Neural progenitor cell (in vitro differentiated cells): ENCODE data around the gene RASL11B. TPM values are rescaled to one million over a fixed set of nuclear protein-coding genes. Genes with fewer than 3 reads are reported as not detected.

Experiments used
- DNase-seq: peaks from one replicate; pipeline ENCODE4 v3.0.0-alpha.2; 2016; ENCODE audit warnings: low spot score
- H2AFZ ChIP-seq: fragments of 200-600 bp; sonication (generic); replicated peaks from 2 replicates; pipeline ENCODE4 v1.6.1; 2016; ENCODE audit warnings: antibody characterized with exemption
- H3F3A ChIP-seq: fragments of 200-600 bp; sonication (generic); 2 replicates; pipeline ENCODE4 v1.6.1; 2016; ENCODE audit warnings: antibody characterized with exemption, low read depth
- H3K27ac ChIP-seq: fragments of 200-600 bp; sonication (generic); 2 replicates; pipeline ENCODE4 v1.5.1; 2016; ENCODE audit warnings: mild to moderate bottlenecking
- H3K27me3 ChIP-seq: fragments of 200-600 bp; sonication (generic); 2 replicates; pipeline ENCODE4 v1.6.1; 2016; ENCODE audit warnings: mild to moderate bottlenecking, moderate library complexity
- H3K36me3 ChIP-seq: fragments of 200-600 bp; sonication (generic); 2 replicates; pipeline ENCODE4 v1.5.1; 2016
- H3K4me1 ChIP-seq: fragments of 200-600 bp; sonication (generic); 2 replicates; pipeline ENCODE4 v1.6.1; 2016; ENCODE audit warnings: mixed run types
- H3K4me2 ChIP-seq: fragments of 200-600 bp; sonication (generic); 2 replicates; pipeline ENCODE4 v1.6.1; 2016
- H3K4me3 ChIP-seq: fragments of 200-600 bp; sonication (generic); 2 replicates; pipeline ENCODE4 v1.5.1; 2016
- H3K79me2 ChIP-seq: fragments of 200-600 bp; sonication (generic); 2 replicates; pipeline ENCODE4 v1.6.1; 2016; ENCODE audit warnings: low read depth
- H3K9ac ChIP-seq: fragments of 200-600 bp; sonication (generic); 2 replicates; pipeline ENCODE4 v1.6.1; 2016
- H3K9me3 ChIP-seq: fragments of 200-600 bp; sonication (generic); 2 replicates; pipeline ENCODE4 v1.5.1; 2016; ENCODE audit warnings: low read depth
- H4K20me1 ChIP-seq: fragments of 200-600 bp; sonication (generic); 2 replicates; pipeline ENCODE4 v1.6.1; 2016; ENCODE audit warnings: low read depth
- H3K27ac Mint-ChIP-seq: 3 replicates; pipeline ENCODE4 v1.8.0; 2021; ENCODE audit warnings: mixed read lengths
- H3K27me3 Mint-ChIP-seq: 2 replicates; pipeline ENCODE4 v1.8.0; 2022; ENCODE audit warnings: low read depth, mild to moderate bottlenecking, inconsistent platforms, moderate library complexity, mixed read lengths; ENCODE audit not compliant: insufficient read depth
- H3K36me3 Mint-ChIP-seq: 3 replicates; pipeline ENCODE4 v1.8.0; 2021; ENCODE audit warnings: mixed read lengths
- H3K4me1 Mint-ChIP-seq: 3 replicates; pipeline ENCODE4 v1.8.0; 2021; ENCODE audit warnings: mixed read lengths
- H3K4me3 Mint-ChIP-seq: 3 replicates; pipeline ENCODE4 v1.8.0; 2021; ENCODE audit warnings: mild to moderate bottlenecking, moderate library complexity, mixed read lengths
- H3K9me3 Mint-ChIP-seq: 3 replicates; pipeline ENCODE4 v1.8.0; 2020; ENCODE audit warnings: mixed read lengths
- CTCF ChIP-seq: fragments of 200-600 bp; sonication (generic); IDR thresholded peaks from 2 replicates; pipeline ENCODE4 v1.5.1; 2017; ENCODE audit warnings: antibody characterized with exemption, mild to moderate bottlenecking
- EZH2 ChIP-seq: fragments of 200-600 bp; sonication (generic); IDR thresholded peaks from 2 replicates; pipeline ENCODE4 v1.6.1; 2017; ENCODE audit warnings: antibody characterized with exemption, mild to moderate bottlenecking, moderate library complexity
- EZH2phosphoT487 ChIP-seq: fragments of 200-600 bp; sonication (generic); IDR thresholded peaks from 2 replicates; pipeline ENCODE4 v1.6.1; 2017; ENCODE audit warnings: antibody characterized with exemption
- total RNA-seq: library from RNA; depleted of rRNA; stranded (reverse); fragments of >200 nt; gene quantifications from 2 replicates; pipeline ENCODE4 v1.2.3, GENCODE V29; 2015; ENCODE audit warnings: low replicate concordance

The RASL11B gene
- total RNA-seq, 1 donor from 2014 or later: 10.1 TPM

- H3K4me3 Mint-ChIP-seq: no peak overlapping the region
- H3K27me3 ChIP-seq: no peaks in the 10 kb centered on the region
- peaks cover 6% of the 10 kb centered on the region for H3K4me1 ChIP-seq
- H3K36me3 ChIP-seq: no peaks in the 10 kb centered on the region
- peaks cover 4% of the 10 kb centered on the region for H3K27me3 Mint-ChIP-seq
- DNase-seq: no peak
- H3K9ac ChIP-seq: no peak overlapping the region
- peaks cover 27% of the 10 kb centered on the region for H3K4me1 Mint-ChIP-seq
- no peak overlapping the region for H2AFZ ChIP-seq
- H3K79me2 ChIP-seq: no peaks in the 10 kb centered on the region
- no peaks in the 10 kb centered on the region for H3K36me3 Mint-ChIP-seq
- TF ChIP-seq CTCF: no peak
- no peak for TF ChIP-seq EZH2phosphoT487
- no peak for TF ChIP-seq EZH2
- H3F3A ChIP-seq: no peaks in the 10 kb centered on the region
- no peak overlapping the region for H3K27ac Mint-ChIP-seq
- H3K9me3 Mint-ChIP-seq: no peaks in the 10 kb centered on the region
- H4K20me1 ChIP-seq: no peaks in the 10 kb centered on the region
- no peak overlapping the region for H3K27ac ChIP-seq
- H3K4me2 ChIP-seq: no peak overlapping the region
- no peaks in the 10 kb centered on the region for H3K9me3 ChIP-seq
- H3K4me3 ChIP-seq: no peak overlapping the region
Observed at GRCh38 chr4:52850406-52851124, 11.6 kb upstream of the RASL11B start.

- no peak for DNase-seq
- Histone ChIP-seq H4K20me1 (no peaks in the 10 kb centered on the region), H3K27me3 (no peaks in the 10 kb centered on the region), H3K9ac (no peak overlapping the region), H3K27ac (no peak overlapping the region), H3K9me3 (no peaks in the 10 kb centered on the region), H3F3A (no peaks in the 10 kb centered on the region), H3K4me2 (no peak overlapping the region), H3K4me1 (peaks cover 6% of the 10 kb centered on the region), H3K79me2 (no peaks in the 10 kb centered on the region), H2AFZ (no peak overlapping the region), H3K36me3 (no peaks in the 10 kb centered on the region), H3K4me3 (no peak overlapping the region)
- peaks cover 3% of the 10 kb centered on the region for H3K9me3 Mint-ChIP-seq
- H3K4me1 Mint-ChIP-seq: peaks cover 36% of the 10 kb centered on the region
- peak overlapping the region; percentile 32 for H3K27ac Mint-ChIP-seq
- TF ChIP-seq CTCF (no peak), EZH2 (no peak), EZH2phosphoT487 (no peak)
- no peaks in the 10 kb centered on the region for H3K36me3 Mint-ChIP-seq
- H3K27me3 Mint-ChIP-seq: peaks cover 4% of the 10 kb centered on the region
- no peak overlapping the region for H3K4me3 Mint-ChIP-seq
Observed at GRCh38 chr4:52852041-52852440, 10.1 kb upstream of the RASL11B start.

GRCh38 chr4:52852711-52853110, 9.4 kb upstream of the RASL11B start:
- H3F3A ChIP-seq: no peaks in the 10 kb centered on the region
- no peaks in the 10 kb centered on the region for H3K9me3 ChIP-seq
- peaks cover 6% of the 10 kb centered on the region for H3K4me1 ChIP-seq
- no peaks in the 10 kb centered on the region for H3K27me3 ChIP-seq
- H3K36me3 ChIP-seq: no peaks in the 10 kb centered on the region
- no peaks in the 10 kb centered on the region for H4K20me1 ChIP-seq
- H3K4me2 ChIP-seq: no peak overlapping the region
- Mint-ChIP-seq H3K4me1 (peaks cover 36% of the 10 kb centered on the region), H3K36me3 (no peaks in the 10 kb centered on the region), H3K4me3 (no peak overlapping the region), H3K27ac (peak overlapping the region; percentile 13), H3K27me3 (peaks cover 6% of the 10 kb centered on the region), H3K9me3 (peaks cover 9% of the 10 kb centered on the region)
- H3K79me2 ChIP-seq: no peaks in the 10 kb centered on the region
- peak overlapping the region; percentile 42 for H2AFZ ChIP-seq
- no peak overlapping the region for H3K9ac ChIP-seq
- DNase-seq: no peak
- no peak overlapping the region for H3K27ac ChIP-seq
- H3K4me3 ChIP-seq: no peak overlapping the region
- no peak for TF ChIP-seq EZH2phosphoT487
- no peak for TF ChIP-seq EZH2
- TF ChIP-seq CTCF: no peak
